CD4-positive, alpha-beta T cell treated with Interleukin-15 for 4 hours (primary cell): Measurements from ENCODE around the gene ANKRD10.
"Not testable (repeated sequence)": the region's sequence is repeated elsewhere in the genome, so short reads cannot be mapped to it uniquely, and the experiment has no call there.

ENCODE experiments used
- DNase-seq: peaks from one replicate; pipeline ENCODE4 v3.0.0-alpha.2; 2020; ENCODE audit warnings: low spot score

ANKRD10 gene

GRCh38 chr13:110915057-110915873 is at the start of gene ANKRD10:
Gene ANKRD10, minus strand, starts transcription at chr13:110915069. Its CDS starts 135 bp downstream, at chr13:110914934.
- DNase-seq, result peak; percentile 92

- no peak for DNase-seq
These were observed 49.6 kb upstream of the ANKRD10 start for GRCh38 chr13:110964229-110965037.

- no peak for DNase-seq
These were observed 48.7 kb upstream of the ANKRD10 start for GRCh38 chr13:110963554-110963970.

- no peak for DNase-seq
These were observed 47.1 kb upstream of the ANKRD10 start for GRCh38 chr13:110961959-110962358.

GRCh38 chr13:110960204-110960603 is 45.3 kb upstream of the ANKRD10 start:
- DNase-seq, result no peak

GRCh38 chr13:110957931-110958330 is 43.1 kb upstream of the ANKRD10 start:
- DNase-seq, result no peak

GRCh38 chr13:110957181-110957884 is 42.5 kb upstream of the ANKRD10 start:
- DNase-seq, result no peak

GRCh38 chr13:110956216-110956615 is 41.3 kb upstream of the ANKRD10 start:
- DNase-seq, result not testable (repeated sequence)

GRCh38 chr13:110955608-110956007 is 40.7 kb upstream of the ANKRD10 start:
- DNase-seq, result not testable (repeated sequence)

- peak; percentile 4 for DNase-seq
These were observed 40.2 kb upstream of the ANKRD10 start for GRCh38 chr13:110955072-110955503.

GRCh38 chr13:110954533-110954920 is 39.7 kb upstream of the ANKRD10 start:
- DNase-seq, result not testable (repeated sequence)

- no peak for DNase-seq
These were observed 39.1 kb upstream of the ANKRD10 start for GRCh38 chr13:110953833-110954532.

- no peak for DNase-seq
These were observed 38.5 kb upstream of the ANKRD10 start for GRCh38 chr13:110953416-110953815.

GRCh38 chr13:110952135-110952534 is 37.3 kb upstream of the ANKRD10 start:
- not testable (repeated sequence) for DNase-seq

- no peak for DNase-seq
These were observed 36.1 kb upstream of the ANKRD10 start for GRCh38 chr13:110950819-110951570.

- no peak for DNase-seq
These were observed 35.5 kb upstream of the ANKRD10 start for GRCh38 chr13:110950356-110950755.

- DNase-seq, result no peak
These were observed 34.8 kb upstream of the ANKRD10 start for GRCh38 chr13:110949628-110950027.

GRCh38 chr13:110949116-110949515 is 34.2 kb upstream of the ANKRD10 start:
- no peak for DNase-seq

GRCh38 chr13:110947338-110947737 is 32.5 kb upstream of the ANKRD10 start:
- not testable (repeated sequence) for DNase-seq

- no peak for DNase-seq
These were observed 31.2 kb upstream of the ANKRD10 start for GRCh38 chr13:110945928-110946570.
